Choroid plexus epithelial cell (primary cell): ENCODE data around the gene SNCAIP.
A peak's percentile ranks its signal among the peaks of the same experiment; 100 is the strongest.

Experiments
- DNase-seq: peaks from one replicate; pipeline ENCODE4 v3.0.0-alpha.2; 2010; ENCODE audit warnings: low read depth
- H3K4me3 ChIP-seq: 2 replicates; pipeline ENCODE4 v1.5.1; 2011; ENCODE audit warnings: low read depth, mild to moderate bottlenecking, control low read depth, low read length, moderate library complexity
- CTCF ChIP-seq: conservative IDR thresholded peaks from 2 replicates; pipeline ENCODE4 v1.5.1; 2011; ENCODE audit warnings: low read depth, mild to moderate bottlenecking, control low read depth, inconsistent platforms, low read length, moderate library complexity

SNCAIP gene

DNA sequence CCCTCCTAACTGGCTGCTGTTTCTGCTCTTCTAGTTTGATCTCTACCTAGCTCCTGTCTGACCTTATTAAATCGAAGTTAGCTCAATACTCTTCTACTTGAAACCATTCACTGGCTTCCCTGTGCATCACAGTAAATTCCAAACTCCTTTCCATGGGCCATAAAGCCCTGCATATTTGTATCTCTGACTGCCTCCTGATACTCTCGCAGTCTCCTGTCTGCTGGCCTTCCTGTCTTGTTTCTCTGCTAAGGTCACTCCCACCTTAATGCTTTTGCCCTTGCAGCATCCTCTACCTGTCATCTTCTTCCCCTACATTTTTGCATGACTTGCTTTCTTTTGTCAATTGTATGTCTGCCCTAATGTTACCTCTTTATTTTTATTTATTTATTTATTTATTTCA, 44.8 kb downstream of the SNCAIP start:
- DNase-seq = no peak
- TF ChIP-seq CTCF = no peak
- no peak overlapping the region for H3K4me3 ChIP-seq

GRCh38 chr5:122358372-122358979, 46.4 kb downstream of the SNCAIP start:
- no peak for DNase-seq
- no peak for TF ChIP-seq CTCF
- no peak overlapping the region for H3K4me3 ChIP-seq

GRCh38 chr5:122362361-122362760, 50.3 kb downstream of the SNCAIP start:
- no peak overlapping the region for H3K4me3 ChIP-seq
- DNase-seq = peak; percentile 26
- no peak for TF ChIP-seq CTCF

DNA sequence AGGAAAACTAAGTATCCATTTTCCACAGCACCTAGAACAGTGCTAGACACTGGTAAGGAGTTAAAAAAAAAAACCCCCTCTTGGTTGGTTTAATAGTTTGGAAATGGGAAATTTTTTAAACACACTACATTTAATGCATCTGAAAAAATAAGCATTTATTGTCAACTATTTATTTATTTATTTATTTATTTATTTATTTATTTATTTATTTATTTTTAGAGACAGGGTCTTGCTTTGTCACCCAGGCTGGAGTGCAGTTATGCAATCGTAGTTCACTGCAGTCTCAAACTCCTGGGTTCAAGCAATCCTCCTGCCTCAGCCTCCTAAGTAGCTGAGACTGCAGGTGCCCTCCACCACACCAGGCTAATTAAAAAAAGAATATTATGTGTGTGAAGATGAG, 51.6 kb downstream of the SNCAIP start:
- TF ChIP-seq CTCF = no peak
- H3K4me3 ChIP-seq = no peak overlapping the region

GRCh38 chr5:122366501-122366900, 54.5 kb downstream of the SNCAIP start:
- peak; percentile 5 for DNase-seq

More for the DNA sequence above, 51.6 kb downstream of the SNCAIP start:
- no peak for DNase-seq

DNA sequence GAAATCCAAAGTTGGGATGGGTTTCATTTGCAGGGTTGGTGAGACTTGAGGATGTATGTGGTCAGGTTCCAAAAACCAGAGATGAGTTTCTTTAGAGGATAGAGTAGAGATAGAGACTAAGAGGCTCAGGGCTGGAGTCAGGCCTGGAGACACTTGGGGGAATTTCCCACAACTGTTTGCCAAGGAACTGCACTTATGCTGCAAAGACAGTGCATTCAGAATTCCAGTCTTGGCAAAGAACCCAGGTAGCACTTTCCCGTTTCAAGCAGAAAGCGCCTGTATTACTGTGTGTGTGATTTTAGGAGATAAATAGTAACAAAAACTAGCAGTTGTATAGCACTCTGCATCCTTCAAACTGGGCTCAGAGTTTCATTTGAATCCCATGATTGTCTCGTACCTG, 55.4 kb downstream of the SNCAIP start:
- DNase-seq = no peak
- TF ChIP-seq CTCF = no peak
- H3K4me3 ChIP-seq = no peak overlapping the region

More at GRCh38 chr5:122366501-122366900, 54.5 kb downstream of the SNCAIP start:
- no peak for TF ChIP-seq CTCF
- no peak overlapping the region for H3K4me3 ChIP-seq

GRCh38 chr5:122368510-122369251, 56.6 kb downstream of the SNCAIP start:
- H3K4me3 ChIP-seq = no peak overlapping the region
- DNase-seq = no peak
- TF ChIP-seq CTCF = no peak
